ENCODE results near the gene S1PR4.

- TF ChIP-seq POLR2A (IDR thresholded peaks at IDR 0.05) (no peak), CTCF (IDR thresholded peaks at IDR 0.05 in 4 of 5, conservative IDR thresholded peaks at IDR 0.05 in 1 of 5) (no peak)
Measured at GRCh38 chr19:3150739-3151329, 27.7 kb upstream of the S1PR4 start.
